GF-D8 (cell line): ENCODE results near the gene SLC17A8.
"Not testable (repeated sequence)": the region's sequence is repeated elsewhere in the genome, so short reads cannot be mapped to it uniquely, and the experiment has no call there.

Experiments used
- DNase-seq: peaks from one replicate; lab custom pipeline; 2025; lab: John Stamatoyannopoulos, UW

Gene SLC17A8

DNA sequence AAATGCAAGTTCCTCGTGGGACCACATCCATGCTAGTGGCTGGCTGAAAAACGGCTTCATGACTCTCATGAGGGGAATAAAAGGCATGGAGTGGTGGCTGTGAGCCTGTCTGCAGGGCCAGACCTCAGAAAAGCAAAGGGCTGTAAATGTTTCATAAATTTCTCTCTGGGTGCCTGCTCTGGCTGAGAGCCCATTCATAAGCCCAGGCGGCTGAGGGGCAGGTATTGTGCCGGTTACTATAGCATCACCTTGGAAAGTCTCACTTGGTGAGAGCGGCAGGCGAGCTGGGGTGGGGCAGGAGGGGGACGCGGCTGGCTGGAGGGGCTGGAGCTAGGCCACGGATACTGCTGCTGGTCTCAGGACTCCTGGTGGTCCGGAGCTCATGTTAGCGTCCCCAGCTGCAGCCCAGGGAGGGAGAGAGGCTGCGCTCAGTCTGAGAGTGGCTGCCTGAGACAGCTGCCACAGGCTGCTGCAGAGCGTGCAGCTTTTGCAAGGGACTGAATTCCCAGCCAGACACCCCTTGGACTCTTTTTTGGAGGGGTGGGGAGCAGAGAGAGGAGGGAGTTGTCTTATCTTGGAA lies at the start of gene SLC17A8:
Gene SLC17A8 (plus strand): TSS at position 431 of the 580 bp plus-strand sequence. CDS start 318 bp downstream, outside the sequence.
- no peak for DNase-seq

DNA sequence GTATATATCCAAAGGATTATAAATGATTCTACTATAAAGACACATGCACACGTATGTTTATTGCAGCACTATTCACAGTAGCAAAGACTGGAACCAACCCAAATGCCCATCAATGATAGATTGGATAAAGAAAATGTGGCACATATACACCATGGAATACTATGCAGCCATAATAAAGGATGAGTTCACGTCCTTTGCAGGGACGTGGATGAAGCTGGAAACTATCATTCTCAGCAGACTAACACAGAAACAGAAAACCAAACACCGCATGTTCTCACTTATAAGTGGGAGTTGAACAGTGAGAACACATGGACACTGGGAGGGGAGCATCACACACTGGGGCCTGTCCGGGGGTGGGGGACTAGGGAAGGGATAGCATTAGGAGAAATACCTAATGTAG lies 48.7 kb upstream of the SLC17A8 start:
- not testable (repeated sequence) for DNase-seq

GRCh38 chr12:100311317-100311716 lies 45.6 kb upstream of the SLC17A8 start:
- no peak for DNase-seq

DNA sequence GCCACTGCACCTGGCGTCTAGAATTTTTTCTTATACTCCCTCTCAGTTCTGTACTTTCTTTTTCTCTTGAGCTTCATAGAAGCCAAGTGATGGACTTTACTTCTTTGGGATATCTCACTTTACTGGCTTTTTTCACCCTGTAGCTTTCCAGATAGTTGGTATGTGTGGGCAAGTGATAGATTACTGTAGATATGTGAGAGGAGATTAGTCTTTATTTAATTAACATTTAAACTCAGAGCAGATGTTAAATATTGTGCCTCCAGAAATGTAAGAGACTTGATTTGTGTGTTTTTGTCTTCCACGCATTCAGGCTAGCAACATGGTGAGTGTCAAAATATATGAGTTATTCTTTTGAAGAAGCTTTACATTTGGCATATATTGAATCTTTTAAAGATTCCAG lies 39.5 kb upstream of the SLC17A8 start:
- no peak for DNase-seq

DNA sequence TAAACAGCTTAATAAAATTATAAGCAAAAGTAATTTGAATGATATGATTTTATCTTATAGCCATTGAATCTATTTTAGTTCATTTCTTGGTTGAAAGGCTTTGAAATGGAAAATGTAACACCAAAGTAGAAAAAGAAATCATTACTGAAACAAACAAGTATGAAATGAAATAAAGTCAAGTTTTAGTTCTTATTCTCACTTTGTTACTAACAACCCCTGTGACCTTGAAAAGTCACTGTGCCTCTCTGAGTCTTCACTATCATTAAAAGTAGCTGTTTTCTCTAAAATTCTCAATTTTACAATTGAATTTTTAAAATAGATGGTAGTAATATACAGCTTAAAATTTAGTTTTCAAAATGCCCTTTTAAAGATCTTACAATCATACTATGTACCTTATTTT lies 32.4 kb upstream of the SLC17A8 start:
- DNase-seq: no peak

DNA sequence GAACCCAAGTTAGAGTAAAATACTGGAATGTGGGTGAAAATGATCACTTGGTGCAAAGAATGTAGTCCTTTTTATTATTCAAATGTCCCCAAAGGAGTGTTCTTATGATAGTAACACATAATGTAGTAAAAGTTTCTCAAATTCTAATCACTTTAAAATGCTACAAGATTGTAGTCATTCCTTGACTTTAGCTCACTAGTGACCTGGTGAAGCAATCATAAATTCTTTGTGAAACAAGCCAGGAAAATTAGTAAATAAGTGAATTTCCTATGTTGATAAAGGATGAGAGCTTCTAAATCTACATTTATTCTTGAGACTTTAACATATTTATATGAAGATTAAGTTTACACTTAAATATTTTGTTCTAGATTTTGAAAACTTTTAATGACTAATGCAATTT lies 30.7 kb upstream of the SLC17A8 start:
- no peak for DNase-seq

GRCh38 chr12:100329800-100330199 lies 27.1 kb upstream of the SLC17A8 start:
- DNase-seq: no peak

DNA sequence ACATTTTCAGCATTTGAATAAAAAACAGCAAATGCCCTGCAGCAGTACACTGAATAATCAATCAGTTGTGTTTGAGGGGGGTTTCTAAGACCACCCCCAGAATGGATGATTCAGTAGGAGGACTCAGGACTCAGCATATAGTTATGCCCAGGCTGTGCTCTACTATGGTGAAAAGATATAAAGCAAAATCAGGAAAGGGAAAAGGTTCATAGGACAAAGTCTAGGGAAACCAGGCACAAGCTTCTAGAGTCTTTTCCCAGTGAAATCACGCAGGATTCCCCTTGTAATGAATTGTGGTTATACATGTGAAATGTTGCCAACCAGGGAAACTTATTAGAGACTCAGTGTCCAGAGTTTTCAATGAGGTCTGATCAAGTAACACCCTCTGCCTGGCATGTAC lies 25.0 kb upstream of the SLC17A8 start:
- no peak for DNase-seq

DNA sequence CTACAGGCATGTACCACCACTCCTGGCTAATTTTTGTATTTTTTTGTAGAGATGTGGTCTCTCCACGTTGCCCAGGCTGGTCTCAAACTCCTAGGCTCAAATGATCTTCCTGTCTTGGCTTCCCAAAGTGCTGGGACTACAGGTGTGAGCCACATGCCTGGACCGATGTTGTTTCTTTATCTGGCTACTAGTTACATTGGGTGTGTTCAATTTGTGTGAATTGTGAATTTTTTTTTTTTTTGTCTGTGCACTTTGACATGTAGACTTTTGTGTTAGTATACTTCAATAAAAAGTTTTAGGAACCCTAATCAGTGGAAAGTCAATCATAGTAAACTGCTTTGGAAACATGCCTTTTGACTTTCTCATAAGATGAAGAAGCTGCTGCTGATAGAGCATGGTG lies 24.0 kb upstream of the SLC17A8 start:
- DNase-seq: no peak

GRCh38 chr12:100337299-100337698 lies 19.6 kb upstream of the SLC17A8 start:
- DNase-seq: no peak

- DNase-seq: no peak
These were observed 19.1 kb upstream of the SLC17A8 start for GRCh38 chr12:100337727-100338126.

GRCh38 chr12:100339071-100339470 lies 17.8 kb upstream of the SLC17A8 start:
- no peak for DNase-seq

- DNase-seq: not testable (repeated sequence)
These were observed 14.0 kb upstream of the SLC17A8 start for GRCh38 chr12:100342897-100343296.

DNA sequence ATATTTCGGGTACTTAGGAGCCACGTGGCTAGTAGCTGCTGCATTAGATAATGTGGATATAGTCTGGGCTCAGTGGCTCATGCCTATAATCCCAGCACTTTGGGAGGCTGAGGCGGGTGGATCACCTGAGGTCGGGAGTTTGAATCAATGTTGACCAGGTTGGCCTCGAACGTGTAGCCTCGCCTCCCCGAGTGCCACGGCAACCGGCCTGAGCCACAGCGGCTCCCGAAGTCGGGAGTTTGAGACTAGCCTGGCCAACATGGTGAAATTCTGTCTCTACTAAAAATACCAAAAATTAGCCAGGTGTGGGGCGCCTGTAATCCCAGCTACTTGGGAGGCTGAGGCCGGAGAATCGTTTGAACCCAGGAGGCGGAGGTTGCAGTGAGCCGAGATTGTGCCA lies 12.5 kb upstream of the SLC17A8 start:
- DNase-seq: not testable (repeated sequence)

DNA sequence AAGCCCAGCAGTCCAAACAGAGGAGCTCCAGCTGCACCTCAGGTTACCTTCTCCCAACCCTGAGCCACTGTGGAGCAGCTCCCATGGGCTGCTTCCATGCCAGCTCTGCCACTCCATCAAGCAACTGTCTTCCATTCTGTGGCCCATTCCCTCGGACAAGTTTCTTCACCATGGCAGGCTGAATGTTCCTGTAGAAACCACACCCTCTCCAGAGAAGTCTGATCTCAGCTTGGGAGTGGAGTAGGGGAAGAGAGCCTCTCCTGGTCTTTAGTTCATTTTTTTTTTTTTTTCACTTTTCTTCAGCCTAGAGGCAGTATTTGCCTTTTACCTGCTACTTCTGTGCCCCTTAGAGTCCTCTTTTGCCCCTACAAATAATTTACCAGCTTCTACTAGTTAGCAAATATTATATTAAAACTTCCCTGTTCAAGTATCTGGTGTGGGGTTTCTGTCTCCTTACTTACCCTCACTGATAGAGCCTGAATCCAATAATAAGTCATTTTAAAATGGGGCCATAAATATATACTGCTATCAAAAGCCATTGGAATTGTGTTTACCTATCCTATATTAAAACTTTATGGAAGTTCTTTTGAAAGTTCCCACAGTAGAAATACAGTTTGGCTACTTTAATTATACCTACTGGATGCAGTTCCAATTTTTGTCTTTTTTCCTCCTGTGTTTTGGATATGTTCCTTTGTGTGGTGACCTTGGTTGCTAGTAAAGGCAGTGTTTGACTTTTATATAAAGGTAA lies 11.7 kb upstream of the SLC17A8 start:
- no peak for DNase-seq

GRCh38 chr12:100346660-100347059 lies 10.2 kb upstream of the SLC17A8 start:
- DNase-seq: no peak

GRCh38 chr12:100348657-100349454 lies 8.0 kb upstream of the SLC17A8 start:
- DNase-seq: no peak

- no peak for DNase-seq
These were observed 2.4 kb downstream of the SLC17A8 start for GRCh38 chr12:100359248-100359647.

- DNase-seq: no peak
These were observed 2.9 kb downstream of the SLC17A8 start for GRCh38 chr12:100359822-100360221.

GRCh38 chr12:100360450-100360849 lies 3.6 kb downstream of the SLC17A8 start:
- no peak for DNase-seq

DNA sequence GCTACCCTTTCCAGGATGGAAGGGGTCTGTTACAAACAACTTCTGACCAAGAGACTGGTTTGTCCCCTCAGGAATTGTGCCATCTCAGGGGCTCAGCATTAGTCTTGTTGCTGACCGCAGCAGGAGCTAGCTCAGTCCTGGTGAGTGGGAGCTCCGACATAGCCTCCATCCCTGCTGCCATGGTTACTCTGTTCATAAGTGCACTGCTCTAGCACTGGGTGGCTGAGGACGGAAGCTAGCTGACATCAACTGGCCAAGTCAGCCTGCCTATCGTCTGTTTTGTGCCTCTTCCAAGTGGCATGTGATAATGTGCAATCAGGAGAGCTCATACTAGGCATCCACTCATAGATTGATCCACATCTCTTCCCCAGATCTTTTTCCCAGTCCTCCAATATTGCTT lies 7.5 kb downstream of the SLC17A8 start:
- DNase-seq: no peak

- DNase-seq: no peak
These were observed 8.5 kb downstream of the SLC17A8 start for GRCh38 chr12:100365411-100365810.

DNA sequence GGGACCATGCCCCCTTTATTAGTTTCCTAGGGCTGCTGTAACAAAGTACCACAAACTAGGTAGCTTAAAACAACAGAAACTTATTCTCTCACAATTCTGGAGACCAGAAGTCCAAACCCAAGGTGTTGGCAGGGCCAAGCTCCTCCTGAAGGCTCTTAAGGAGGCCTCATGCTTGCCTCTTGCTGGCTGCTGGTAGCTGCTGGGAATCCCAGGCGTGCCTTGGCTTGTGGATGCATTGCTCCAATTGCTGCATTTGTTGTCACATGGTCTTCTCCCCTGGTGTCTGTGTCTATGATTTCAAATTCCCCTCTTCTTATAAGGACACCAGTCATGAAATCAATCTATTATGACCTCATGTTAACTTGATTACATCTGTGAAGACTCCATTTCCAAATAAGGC lies 11.2 kb downstream of the SLC17A8 start:
- DNase-seq: no peak
